Activated naive CD8-positive, alpha-beta T cell treated with anti-CD3 and anti-CD28 coated beads, Interleukin-2, amount 10 ng/mL, durations not matched to agents 7 days and 5 days (primary cell): ENCODE results near the gene VSTM4. TPM values are rescaled to one million over a fixed set of nuclear protein-coding genes. Genes with fewer than 3 reads are reported as not detected.

Experiments
- ATAC-seq: fragments of 150-1000 bp; cut with Tn5 transposase; one replicate; pipeline ENCODE4 v1.10.0; 2021; ENCODE audit warnings: low read depth, moderate library complexity
- POLR2A ChIA-PET: fragments of 350-600 bp; sonication (Branson Sonifier 250); formaldehyde crosslinking; loops from one replicate; lab custom pipeline; 2021; ENCODE audit warnings: antibody characterized with exemption; lab: Charles Lee
- DNase-seq: peaks from one replicate; pipeline ENCODE4 v3.0.0; 2021
- H3K27ac Mint-ChIP-seq: one replicate; pipeline ENCODE4 v1.8.0; 2022; ENCODE audit warnings: mild to moderate bottlenecking, mixed read lengths
- H3K27me3 Mint-ChIP-seq: one replicate; pipeline ENCODE4 v1.8.0; 2022; ENCODE audit warnings: mild to moderate bottlenecking, moderate library complexity, mixed read lengths
- H3K36me3 Mint-ChIP-seq: one replicate; pipeline ENCODE4 v1.8.0; 2021; ENCODE audit warnings: mild to moderate bottlenecking, mixed read lengths
- H3K4me1 Mint-ChIP-seq: one replicate; pipeline ENCODE4 v1.8.0; 2021; ENCODE audit warnings: mixed read lengths
- H3K4me3 Mint-ChIP-seq: one replicate; pipeline ENCODE4 v1.8.0; 2022; ENCODE audit warnings: mild to moderate bottlenecking, moderate library complexity, mixed read lengths
- H3K9me3 Mint-ChIP-seq: one replicate; pipeline ENCODE4 v1.8.0; 2021; ENCODE audit warnings: mixed read lengths
- total RNA-seq, 2 experiments: library from RNA; stranded (reverse); gene quantifications; one replicate each; pipeline ENCODE4 v1.2.3, GENCODE V29; 2021

The VSTM4 gene
- total RNA-seq, 2 experiments from 2014 or later: not detected

GRCh38 chr10:49107887-49108267 lies 7.4 kb downstream of the VSTM4 start:
- Mint-ChIP-seq H3K27me3 (peaks cover 23% of the 10 kb centered on the region), H3K9me3 (no peaks in the 10 kb centered on the region), H3K4me1 (no peaks in the 10 kb centered on the region), H3K36me3 (no peaks in the 10 kb centered on the region), H3K27ac (no peak overlapping the region), H3K4me3 (no peak overlapping the region)
- POLR2A ChIA-PET: no interaction called here
- DNase-seq (no peak), ATAC-seq (no peak)

- Mint-ChIP-seq H3K36me3 (no peaks in the 10 kb centered on the region), H3K4me1 (no peaks in the 10 kb centered on the region), H3K4me3 (no peak overlapping the region), H3K27ac (no peak overlapping the region), H3K27me3 (peaks cover 19% of the 10 kb centered on the region), H3K9me3 (no peaks in the 10 kb centered on the region)
- DNase-seq (no peak), ATAC-seq (no peak)
- POLR2A ChIA-PET: no interaction called here
Observed at GRCh38 chr10:49107111-49107886, 8.0 kb downstream of the VSTM4 start.

GRCh38 chr10:49106451-49106850 lies 8.9 kb downstream of the VSTM4 start:
- POLR2A ChIA-PET: no interaction called here
- peaks cover 21% of the 10 kb centered on the region for H3K27me3 Mint-ChIP-seq
- no peak for ATAC-seq
- no peaks in the 10 kb centered on the region for H3K4me1 Mint-ChIP-seq
- H3K9me3 Mint-ChIP-seq: no peaks in the 10 kb centered on the region
- H3K27ac Mint-ChIP-seq: no peak overlapping the region
- no peak for DNase-seq
- no peak overlapping the region for H3K4me3 Mint-ChIP-seq
- H3K36me3 Mint-ChIP-seq: no peaks in the 10 kb centered on the region

- ATAC-seq (no peak), DNase-seq (no peak)
- POLR2A ChIA-PET: no interaction called here
- no peaks in the 10 kb centered on the region for H3K4me1 Mint-ChIP-seq
- H3K9me3 Mint-ChIP-seq: no peaks in the 10 kb centered on the region
- no peak overlapping the region for H3K27ac Mint-ChIP-seq
- no peaks in the 10 kb centered on the region for H3K36me3 Mint-ChIP-seq
- no peak overlapping the region for H3K4me3 Mint-ChIP-seq
- peaks cover 22% of the 10 kb centered on the region for H3K27me3 Mint-ChIP-seq
Observed at GRCh38 chr10:49105076-49105475, 10.2 kb downstream of the VSTM4 start.

- no peak for ATAC-seq
- no peaks in the 10 kb centered on the region for H3K36me3 Mint-ChIP-seq
- H3K4me3 Mint-ChIP-seq: no peak overlapping the region
- peaks cover 25% of the 10 kb centered on the region for H3K27me3 Mint-ChIP-seq
- DNase-seq: no peak
- H3K4me1 Mint-ChIP-seq: no peaks in the 10 kb centered on the region
- no peaks in the 10 kb centered on the region for H3K9me3 Mint-ChIP-seq
- POLR2A ChIA-PET: no interaction called here
- no peak overlapping the region for H3K27ac Mint-ChIP-seq
Observed at GRCh38 chr10:49104323-49104722, 11.0 kb downstream of the VSTM4 start.

- no peak overlapping the region for H3K4me3 Mint-ChIP-seq
- H3K27ac Mint-ChIP-seq: no peak overlapping the region
- H3K9me3 Mint-ChIP-seq: no peaks in the 10 kb centered on the region
- no peak for DNase-seq
- POLR2A ChIA-PET: no interaction called here
- H3K27me3 Mint-ChIP-seq: peaks cover 24% of the 10 kb centered on the region
- no peaks in the 10 kb centered on the region for H3K4me1 Mint-ChIP-seq
- H3K36me3 Mint-ChIP-seq: no peaks in the 10 kb centered on the region
- ATAC-seq: no peak
Observed at GRCh38 chr10:49103761-49104160, 11.6 kb downstream of the VSTM4 start.

GRCh38 chr10:49099046-49099445 lies 16.3 kb downstream of the VSTM4 start:
- Mint-ChIP-seq H3K27me3 (peaks cover 20% of the 10 kb centered on the region), H3K36me3 (no peaks in the 10 kb centered on the region), H3K9me3 (no peaks in the 10 kb centered on the region), H3K4me1 (no peaks in the 10 kb centered on the region), H3K4me3 (no peak overlapping the region), H3K27ac (no peak overlapping the region)
- POLR2A ChIA-PET: no interaction called here
- no peak for DNase-seq
- ATAC-seq: no peak

- Mint-ChIP-seq H3K36me3 (no peaks in the 10 kb centered on the region), H3K4me1 (no peaks in the 10 kb centered on the region), H3K27me3 (peaks cover 15% of the 10 kb centered on the region), H3K4me3 (no peak overlapping the region), H3K27ac (no peak overlapping the region), H3K9me3 (no peaks in the 10 kb centered on the region)
- no peak for DNase-seq
- POLR2A ChIA-PET: no interaction called here
- no peak for ATAC-seq
Observed at GRCh38 chr10:49096890-49097445, 18.4 kb downstream of the VSTM4 start.

GRCh38 chr10:49094646-49095045 lies 20.7 kb downstream of the VSTM4 start:
- POLR2A ChIA-PET: no interaction called here
- H3K9me3 Mint-ChIP-seq: no peaks in the 10 kb centered on the region
- H3K4me3 Mint-ChIP-seq: no peak overlapping the region
- DNase-seq (no peak), ATAC-seq (no peak)
- H3K36me3 Mint-ChIP-seq: no peaks in the 10 kb centered on the region
- H3K27ac Mint-ChIP-seq: no peak overlapping the region
- H3K27me3 Mint-ChIP-seq: peaks cover 7% of the 10 kb centered on the region
- no peaks in the 10 kb centered on the region for H3K4me1 Mint-ChIP-seq

- no peak overlapping the region for H3K4me3 Mint-ChIP-seq
- no peaks in the 10 kb centered on the region for H3K4me1 Mint-ChIP-seq
- no peak for DNase-seq
- no peaks in the 10 kb centered on the region for H3K36me3 Mint-ChIP-seq
- peaks cover 10% of the 10 kb centered on the region for H3K27me3 Mint-ChIP-seq
- H3K9me3 Mint-ChIP-seq: no peaks in the 10 kb centered on the region
- no peak overlapping the region for H3K27ac Mint-ChIP-seq
- ATAC-seq: no peak
- POLR2A ChIA-PET: no interaction called here
Observed at GRCh38 chr10:49093922-49094321, 21.4 kb downstream of the VSTM4 start.

GRCh38 chr10:49092477-49092876 lies 22.8 kb downstream of the VSTM4 start:
- peaks cover 2% of the 10 kb centered on the region for H3K9me3 Mint-ChIP-seq
- POLR2A ChIA-PET: no interaction called here
- H3K27me3 Mint-ChIP-seq: peaks cover 7% of the 10 kb centered on the region
- H3K4me1 Mint-ChIP-seq: no peaks in the 10 kb centered on the region
- no peak for ATAC-seq
- H3K36me3 Mint-ChIP-seq: no peaks in the 10 kb centered on the region
- H3K4me3 Mint-ChIP-seq: no peak overlapping the region
- no peak for DNase-seq
- H3K27ac Mint-ChIP-seq: no peak overlapping the region

GRCh38 chr10:49091450-49092210 lies 23.7 kb downstream of the VSTM4 start:
- H3K27ac Mint-ChIP-seq: no peak overlapping the region
- POLR2A ChIA-PET: no interaction called here
- H3K4me1 Mint-ChIP-seq: no peaks in the 10 kb centered on the region
- H3K36me3 Mint-ChIP-seq: no peaks in the 10 kb centered on the region
- DNase-seq (no peak), ATAC-seq (no peak)
- peaks cover 6% of the 10 kb centered on the region for H3K9me3 Mint-ChIP-seq
- peaks cover 7% of the 10 kb centered on the region for H3K27me3 Mint-ChIP-seq
- H3K4me3 Mint-ChIP-seq: no peak overlapping the region

- H3K9me3 Mint-ChIP-seq: peaks cover 10% of the 10 kb centered on the region
- POLR2A ChIA-PET: no interaction called here
- H3K27me3 Mint-ChIP-seq: peaks cover 10% of the 10 kb centered on the region
- no peaks in the 10 kb centered on the region for H3K36me3 Mint-ChIP-seq
- no peak overlapping the region for H3K27ac Mint-ChIP-seq
- H3K4me1 Mint-ChIP-seq: no peaks in the 10 kb centered on the region
- ATAC-seq (no peak), DNase-seq (no peak)
- H3K4me3 Mint-ChIP-seq: no peak overlapping the region
Observed at GRCh38 chr10:49090696-49091380, 24.5 kb downstream of the VSTM4 start.
